Vagina (tissue), 2 donors: Measurements from ENCODE around the gene GRAMD1B.

ENCODE experiments used
- POLR2A ChIP-seq, 2 donors: fragments of 450-650 bp; IDR thresholded peaks; one replicate each; pipeline ENCODE4 v1.6.1; 2017; ENCODE audit warnings: antibody characterized with exemption in 2 of 2, mild to moderate bottlenecking in 2 of 2, moderate library complexity in 2 of 2
- POLR2AphosphoS5 ChIP-seq, 2 donors: sonication (generic); formaldehyde crosslinking; IDR thresholded peaks; one replicate each; pipeline ENCODE4 v1.9.0; 2017; ENCODE audit warnings: antibody characterized with exemption in 2 of 2, mild to moderate bottlenecking in 2 of 2, low read depth in 1 of 2; ENCODE audit not compliant: insufficient read depth in 1 of 2
- TF ChIP-seq, protein P1 (sequence below), 3 experiments: fragments of 450-650 bp in 2 of 3; fragments of 200-600 bp in 1 of 3; sonication (generic) in 1 of 3; IDR thresholded peaks; one replicate each; pipeline ENCODE4 v1.5.1; 2017 to 2019; ENCODE audit warnings: antibody characterized with exemption in 3 of 3, mild to moderate bottlenecking in 2 of 3, moderate library complexity in 2 of 3

GRCh38 chr11:123585206-123585605, 155.1 kb downstream of the GRAMD1B start:
- TF ChIP-seq, protein P1, sequence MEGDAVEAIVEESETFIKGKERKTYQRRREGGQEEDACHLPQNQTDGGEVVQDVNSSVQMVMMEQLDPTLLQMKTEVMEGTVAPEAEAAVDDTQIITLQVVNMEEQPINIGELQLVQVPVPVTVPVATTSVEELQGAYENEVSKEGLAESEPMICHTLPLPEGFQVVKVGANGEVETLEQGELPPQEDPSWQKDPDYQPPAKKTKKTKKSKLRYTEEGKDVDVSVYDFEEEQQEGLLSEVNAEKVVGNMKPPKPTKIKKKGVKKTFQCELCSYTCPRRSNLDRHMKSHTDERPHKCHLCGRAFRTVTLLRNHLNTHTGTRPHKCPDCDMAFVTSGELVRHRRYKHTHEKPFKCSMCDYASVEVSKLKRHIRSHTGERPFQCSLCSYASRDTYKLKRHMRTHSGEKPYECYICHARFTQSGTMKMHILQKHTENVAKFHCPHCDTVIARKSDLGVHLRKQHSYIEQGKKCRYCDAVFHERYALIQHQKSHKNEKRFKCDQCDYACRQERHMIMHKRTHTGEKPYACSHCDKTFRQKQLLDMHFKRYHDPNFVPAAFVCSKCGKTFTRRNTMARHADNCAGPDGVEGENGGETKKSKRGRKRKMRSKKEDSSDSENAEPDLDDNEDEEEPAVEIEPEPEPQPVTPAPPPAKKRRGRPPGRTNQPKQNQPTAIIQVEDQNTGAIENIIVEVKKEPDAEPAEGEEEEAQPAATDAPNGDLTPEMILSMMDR (IDR thresholded peaks at IDR 0.05) = no peak
- TF ChIP-seq POLR2A (IDR thresholded peaks at IDR 0.05) (no peak), POLR2AphosphoS5 (IDR thresholded peaks at IDR 0.05; ENCODE audit: insufficient read depth in 1 of 2, low read depth in 1 of 2) (no peak)
